ENCODE data around the gene ASCL5. TPM values are rescaled to one million over a fixed set of nuclear protein-coding genes. Genes with fewer than 3 reads are reported as not detected.
A peak's percentile ranks its signal among the peaks of the same experiment; 100 is the strongest.

The ASCL5 gene
- total and polyA plus RNA-seq, 9 of the 15 experiments (the other 6 are each of a cell fraction or from before 2014, with no cell fraction given) = 0.09 TPM; not detected in 8

GRCh38 chr1:201171063-201172036, 44.4 kb upstream of the ASCL5 start (continued):
- TF ChIP-seq CBX3 (IDR thresholded peaks at IDR 0.05; ENCODE audit: borderline replicate concordance in 1 of 2, low read length in 2 of 2) (peak in 1 of 2 experiments; percentile 54; a peak in 1 of 3 replicates), RB1 (IDR thresholded peaks at IDR 0.05; ENCODE audit: low read depth) (peak; percentile 29; the same call in 1 of the 2 replicates), MAX (CRISPR knock-in tag; IDR thresholded peaks at IDR 0.05) (peak; percentile 59), PTBP1 (IDR thresholded peaks at IDR 0.05; ENCODE audit: low read depth, low read length) (peak; percentile 93), STAG1 (CRISPR knock-in tag; IDR thresholded peaks at IDR 0.05; ENCODE audit: borderline replicate concordance) (no peak), EGR1 (conservative IDR thresholded peaks at IDR 0.05) (peak; percentile 41; the same call in 1 of the 2 replicates), PHF8 (IDR thresholded peaks at IDR 0.05; ENCODE audit: borderline replicate concordance, low read length) (peak; percentile 1; the same call in 1 of the 2 replicates), RCOR1 (IDR thresholded peaks at IDR 0.05; ENCODE audit: borderline replicate concordance in 1 of 2, low read depth in 2 of 2, low read length in 2 of 2) (peak in 1 of 2 experiments; percentile 88; a peak in 2 of 4 replicates), MYC (IDR thresholded peaks at IDR 0.05; ENCODE audit: low read depth, low read length) (no peak), MYC (CRISPR knock-in tag; IDR thresholded peaks at IDR 0.05; ENCODE audit: borderline replicate concordance, low read depth) (0 out of 2 replicates have a peak, but pooled peaks have one; percentile 3), SMARCA5 (IDR thresholded peaks at IDR 0.05) (peak; percentile 85; the same call in 1 of the 2 replicates), GABPB1 (CRISPR knock-in tag; IDR thresholded peaks at IDR 0.05) (peak; percentile 10; the same call in 1 of the 2 replicates), CHD4 (IDR thresholded peaks at IDR 0.05; ENCODE audit: insufficient read depth, insufficient replicate concordance, low read depth, low read length, poor library complexity, severe bottlenecking) (peak; percentile 12), ATF1 (CRISPR knock-in tag; IDR thresholded peaks at IDR 0.05) (no peak), ATF1 (tag; IDR thresholded peaks at IDR 0.05) (peak; percentile 93), MTA3 (IDR thresholded peaks at IDR 0.05; ENCODE audit: borderline replicate concordance) (0 out of 2 replicates have a peak, but pooled peaks have one; percentile 29), CBX2 (IDR thresholded peaks at IDR 0.05; ENCODE audit: insufficient read depth, low read length, poor library complexity, severe bottlenecking) (no peak), KHSRP (IDR thresholded peaks at IDR 0.05) (0 out of 2 replicates have a peak, but pooled peaks have one; percentile 16), MECOM (CRISPR knock-in tag; IDR thresholded peaks at IDR 0.05) (0 out of 2 replicates have a peak, but pooled peaks have one; percentile 23), ZNF23 (CRISPR knock-in tag; IDR thresholded peaks at IDR 0.05) (0 out of 2 replicates have a peak, but pooled peaks have one; percentile 8), POU5F1 (IDR thresholded peaks at IDR 0.05; ENCODE audit: borderline replicate concordance, low read depth, low read length, partially characterized antibody) (no peak), NFIC (IDR thresholded peaks at IDR 0.05) (no peak), ZNF175 (CRISPR knock-in tag; IDR thresholded peaks at IDR 0.05; ENCODE audit: low read depth) (no peak), STAT6 (CRISPR knock-in tag; IDR thresholded peaks at IDR 0.05) (no peak), JUN (IDR thresholded peaks at IDR 0.05; ENCODE audit: borderline replicate concordance, low read depth, low read length) (peak; percentile 83), JUN (CRISPR knock-in tag; IDR thresholded peaks at IDR 0.05; ENCODE audit: borderline replicate concordance) (no peak)

All from K562 (cell line).